GM18517 (cell line): ENCODE measurements around the gene PASK.

Source experiments
- ATAC-seq: cut with Tn5 transposase; IDR thresholded peaks from one replicate; pipeline ENCODE4 v1.9.1; 2021; ENCODE audit warnings: mild to moderate bottlenecking, moderate library complexity; ENCODE audit not compliant: unreplicated experiment

Gene PASK

GRCh38 chr2:241148239-241148638, 1.0 kb downstream of the PASK start:
- no peak for ATAC-seq

- ATAC-seq, result no peak
These were observed 1.9 kb downstream of the PASK start for GRCh38 chr2:241147336-241147735.

DNA sequence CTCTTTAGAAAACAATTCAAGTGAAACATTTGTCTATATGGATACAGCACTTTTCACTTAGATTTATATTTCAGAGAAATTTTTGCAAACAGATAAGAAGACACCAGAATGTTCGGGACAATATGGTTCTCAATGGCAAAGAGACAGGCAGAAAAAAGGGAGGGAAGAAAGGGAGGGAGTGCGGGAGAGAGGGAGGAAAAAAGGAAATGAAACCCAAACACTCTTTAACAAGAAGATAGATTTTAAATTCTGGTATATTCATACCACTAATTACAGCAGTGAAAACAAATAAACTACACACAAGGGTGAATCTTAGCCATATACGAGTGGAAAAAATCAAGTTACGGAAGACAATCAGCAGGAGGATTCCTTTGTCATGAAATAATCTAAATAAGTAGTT, 3.0 kb downstream of the PASK start:
- ATAC-seq, result no peak

DNA sequence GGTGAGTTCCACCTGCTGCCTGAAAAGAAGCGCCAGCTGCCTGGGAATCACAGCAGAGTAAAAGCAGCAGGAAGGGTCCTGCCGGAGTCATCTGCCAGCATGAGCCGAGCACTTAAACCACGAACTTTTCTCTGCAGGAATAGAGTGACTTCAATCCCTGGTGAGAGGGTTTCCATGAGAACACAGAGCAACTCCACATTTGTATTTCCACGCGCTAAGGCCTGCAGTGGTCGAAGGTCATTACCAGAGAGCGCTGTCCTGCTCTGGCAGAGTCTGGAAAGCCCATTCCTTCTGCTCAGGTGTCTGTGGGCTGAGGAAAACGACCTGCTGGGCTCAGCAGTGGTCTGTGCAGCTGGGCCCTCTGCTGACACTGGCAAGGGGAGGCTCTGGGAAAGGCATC, 6.7 kb downstream of the PASK start:
- ATAC-seq, result no peak

- no peak for ATAC-seq
These were observed 7.2 kb downstream of the PASK start for GRCh38 chr2:241142063-241142462.

GRCh38 chr2:241141214-241141770, 8.0 kb downstream of the PASK start:
- no peak for ATAC-seq

- ATAC-seq, result no peak
These were observed 8.8 kb downstream of the PASK start for GRCh38 chr2:241140445-241140840.

- ATAC-seq, result no peak
These were observed 9.5 kb downstream of the PASK start for GRCh38 chr2:241139531-241140444.

GRCh38 chr2:241138471-241138870, 10.8 kb downstream of the PASK start:
- no peak for ATAC-seq

DNA sequence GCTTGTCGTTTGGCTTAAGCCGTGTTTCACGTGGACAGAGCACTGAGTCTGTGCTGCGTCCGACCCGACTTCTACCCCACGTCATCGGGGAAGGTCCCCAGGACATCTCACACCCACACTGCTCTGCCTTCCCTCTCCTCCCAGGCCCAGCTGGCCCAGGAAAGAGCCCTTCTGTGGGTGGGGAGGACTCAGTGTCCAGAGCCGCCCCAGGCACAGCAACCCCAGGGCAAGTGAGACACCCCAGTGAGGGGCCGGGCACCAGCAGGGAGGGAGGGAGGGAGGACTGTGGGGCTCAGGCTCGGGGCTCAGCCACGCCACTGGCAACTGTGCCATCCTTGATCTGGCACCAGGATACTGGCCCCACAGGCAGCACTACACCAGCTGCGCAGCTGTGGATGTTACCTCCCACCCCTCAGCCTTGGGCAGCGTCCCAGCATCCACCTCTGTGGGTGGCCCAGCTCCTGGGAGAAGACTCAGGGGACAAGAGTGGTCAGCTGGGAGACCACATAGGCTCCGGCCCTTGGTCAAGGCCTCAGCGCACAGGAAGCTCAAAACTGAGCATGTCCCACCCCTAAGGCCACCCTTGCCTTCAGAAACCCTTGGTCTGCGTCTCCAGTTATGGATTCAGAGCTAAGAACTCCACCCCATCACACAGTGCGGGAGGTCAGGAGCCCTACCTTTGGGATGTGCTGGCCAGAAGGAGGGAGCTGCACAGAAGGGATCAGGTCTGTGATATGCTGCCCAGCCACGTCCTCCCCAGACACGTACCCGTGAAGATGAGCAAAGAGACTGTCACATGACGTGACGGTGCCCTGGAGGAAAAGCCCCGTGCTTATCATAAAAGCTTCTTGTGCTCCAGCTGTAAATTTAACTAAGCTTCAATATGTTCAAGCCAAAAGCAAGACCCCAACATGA, 11.7 kb downstream of the PASK start:
- ATAC-seq, result no peak

DNA sequence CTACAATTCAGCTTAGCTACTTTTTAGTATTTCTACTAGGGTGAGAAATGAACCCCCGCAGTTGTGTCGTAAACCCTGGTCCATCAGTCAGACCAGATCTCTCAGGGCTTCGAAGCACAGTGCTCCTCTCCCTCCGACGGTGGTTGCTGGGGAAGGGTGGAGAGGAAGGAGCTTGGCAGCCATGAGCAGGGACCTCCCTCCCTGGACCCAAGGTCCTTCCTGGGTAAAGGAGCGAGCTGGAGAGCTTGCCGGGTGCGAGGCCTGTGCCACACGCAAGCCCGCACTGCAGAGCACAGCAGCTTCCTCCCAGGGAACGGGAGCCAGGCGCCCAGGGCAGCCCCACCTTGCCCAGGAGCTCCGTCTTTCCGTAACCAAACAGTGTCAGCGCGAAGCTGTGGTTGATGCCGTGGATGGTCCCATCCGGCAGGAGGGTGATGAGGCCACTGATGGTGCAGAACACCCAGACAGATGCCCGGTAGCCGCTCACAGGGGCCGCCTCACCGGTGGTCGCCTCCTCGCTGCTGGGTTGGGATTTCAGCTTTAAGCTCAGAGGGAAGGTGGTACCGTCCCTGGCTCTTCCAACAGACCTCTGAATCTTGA, 12.5 kb downstream of the PASK start:
- ATAC-seq, result no peak

GRCh38 chr2:241136191-241136590, 13.1 kb downstream of the PASK start:
- no peak for ATAC-seq

DNA sequence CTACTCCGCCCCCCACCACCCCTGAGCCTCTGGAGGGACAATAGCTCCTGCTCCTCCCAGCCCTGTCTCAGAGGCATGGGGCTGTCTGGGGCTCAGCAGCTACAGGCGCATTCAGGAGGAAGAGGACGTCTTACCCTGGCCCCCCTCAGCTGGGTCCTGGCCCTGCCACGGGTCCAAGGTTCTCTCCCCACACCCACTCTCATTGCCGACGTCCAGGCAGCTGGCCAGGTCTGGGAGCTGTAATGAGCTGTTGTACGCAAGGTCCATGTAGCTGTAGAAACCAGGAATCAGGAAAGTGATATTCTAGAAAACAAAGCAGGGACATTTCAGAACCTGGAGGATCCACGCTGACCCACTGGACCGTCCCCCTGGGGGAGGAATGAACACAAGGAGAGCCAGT, 13.5 kb downstream of the PASK start:
- no peak for ATAC-seq

GRCh38 chr2:241134711-241135110, 14.6 kb downstream of the PASK start:
- no peak for ATAC-seq

GRCh38 chr2:241133436-241133820, 15.8 kb downstream of the PASK start:
- ATAC-seq, result no peak

DNA sequence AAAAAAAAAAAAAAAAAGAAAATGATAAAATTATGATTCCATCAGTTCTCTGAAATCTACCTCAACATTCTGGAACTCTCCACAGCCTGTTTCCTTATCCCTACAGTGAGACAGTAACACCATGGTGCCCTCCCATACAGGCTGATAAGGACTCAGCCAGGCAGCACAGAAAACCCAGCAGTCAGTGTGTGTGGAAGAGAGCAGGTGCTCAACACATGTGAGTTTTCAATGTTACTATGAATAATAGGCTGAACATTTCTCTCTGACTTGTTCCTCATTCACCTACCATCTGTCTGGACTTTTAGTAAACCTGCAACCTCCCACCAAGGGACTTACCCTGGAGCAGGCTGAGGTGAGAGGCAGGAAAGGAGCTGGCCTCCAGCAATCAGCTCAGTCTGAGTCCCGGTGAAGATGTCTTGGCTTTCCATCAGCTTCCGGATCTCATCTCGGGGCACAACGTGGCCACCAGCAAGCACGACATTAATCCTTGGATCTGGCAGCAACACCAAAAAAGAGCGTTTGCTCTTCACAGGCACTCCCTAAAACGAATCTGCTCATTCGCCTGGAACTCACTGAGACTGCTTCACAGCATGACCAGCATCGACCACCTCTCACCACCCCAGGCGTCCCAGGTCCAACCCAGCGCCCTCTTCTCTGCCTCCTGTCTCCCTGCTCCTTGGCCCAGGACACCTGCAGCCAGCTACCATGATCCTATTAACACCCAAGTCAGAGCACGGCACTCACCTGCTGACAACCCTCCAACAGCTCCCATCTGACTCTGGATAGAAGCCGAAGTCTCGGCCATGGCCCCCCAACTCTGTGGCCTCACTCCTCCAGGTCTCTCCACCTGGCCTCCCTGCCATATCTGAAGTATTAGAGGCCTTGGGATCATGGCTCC, 16.5 kb downstream of the PASK start:
- ATAC-seq, result no peak

DNA sequence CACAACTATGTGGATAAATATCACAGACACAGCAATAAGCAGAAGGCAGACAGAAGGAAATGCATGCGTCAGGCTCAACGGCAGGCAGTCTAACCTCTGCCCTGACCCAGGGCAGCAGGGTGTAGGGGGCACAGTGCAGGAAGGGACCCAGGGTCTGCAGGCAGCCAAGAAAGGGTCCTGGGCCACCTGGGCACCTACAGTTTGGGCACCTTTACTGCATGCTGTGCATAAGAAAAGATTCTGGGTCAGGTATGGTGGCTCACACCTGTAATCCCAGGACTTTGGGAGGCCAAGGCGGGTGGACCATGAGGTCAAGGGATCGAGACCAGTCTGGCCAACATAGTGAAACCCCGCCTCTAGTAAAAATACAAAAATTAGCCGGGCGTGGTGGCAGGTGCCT, 17.7 kb downstream of the PASK start:
- ATAC-seq, result no peak

DNA sequence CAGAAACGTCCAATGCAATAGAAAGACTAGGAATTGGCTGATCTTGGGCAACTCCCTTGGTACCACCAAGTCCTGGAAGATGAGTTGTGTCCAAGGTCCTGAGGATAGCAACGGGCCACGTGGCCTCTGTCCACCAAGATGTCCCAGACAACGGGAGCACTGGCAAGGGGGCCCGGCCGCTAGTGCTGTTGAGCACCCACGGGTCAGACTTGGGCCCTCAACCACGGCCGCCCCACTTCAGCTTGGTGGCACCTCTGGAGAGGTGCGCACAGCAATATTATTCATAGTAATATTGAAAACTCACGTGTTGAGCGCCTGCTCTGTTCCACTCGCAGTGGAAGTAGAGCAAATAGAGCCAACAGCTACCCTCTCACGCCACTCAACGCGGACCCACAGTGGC, 19.0 kb downstream of the PASK start:
- ATAC-seq, result no peak

DNA sequence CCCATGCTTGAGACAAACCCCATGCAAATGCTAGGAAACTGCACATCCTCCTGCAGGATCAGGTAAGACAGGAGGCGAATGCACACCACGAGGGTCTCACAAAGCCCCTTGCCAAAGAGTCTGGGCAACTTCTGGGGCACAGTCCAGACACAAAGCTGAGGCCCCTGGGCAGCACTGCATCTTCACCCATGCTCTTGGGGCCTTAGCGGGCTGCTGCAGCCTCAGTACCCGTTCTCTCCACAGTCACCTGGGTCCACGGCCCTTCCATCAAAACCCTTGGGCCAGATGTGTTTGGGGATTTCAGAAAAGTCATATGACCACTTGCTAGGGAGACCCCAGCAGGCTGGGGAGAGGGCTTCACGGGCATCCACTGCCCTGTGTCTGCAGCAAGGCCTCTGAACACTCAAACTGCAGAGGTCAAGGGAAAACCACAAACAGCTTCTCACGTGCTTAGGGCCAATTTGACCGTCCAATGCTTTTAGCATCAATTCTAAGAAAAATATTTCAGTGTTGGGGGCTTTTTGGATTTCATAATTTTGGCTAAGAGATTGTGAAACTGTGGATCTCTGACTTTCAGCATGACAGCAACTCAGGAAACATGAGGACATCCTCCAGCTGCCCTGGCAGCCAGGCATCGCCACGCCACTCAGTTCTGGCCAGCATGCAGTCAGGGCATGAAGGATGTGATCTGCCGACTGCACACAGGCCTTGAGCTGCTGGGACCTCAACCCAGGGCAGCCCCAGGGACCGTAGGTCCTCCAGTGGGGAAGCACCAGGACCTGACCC, 20.0 kb downstream of the PASK start:
- no peak for ATAC-seq
